Neural cell (in vitro differentiated cells): Measurements from ENCODE around the gene JMJD4. TPM values are rescaled to one million over a fixed set of nuclear protein-coding genes. Genes with fewer than 3 reads are reported as not detected.

Experiments
- H2AFZ ChIP-seq: fragments of 200-600, 300-800 bp; sonication (generic), shearing (Covaris generic); 2 replicates; pipeline ENCODE4 v1.6.0; 2014; ENCODE audit warnings: low read depth, mild to moderate bottlenecking, antibody characterized with exemption, low read length, moderate library complexity
- H3F3A ChIP-seq: fragments of 200-600 bp; shearing (Covaris generic); 2 replicates; pipeline ENCODE4 v1.6.1; 2016; ENCODE audit warnings: mild to moderate bottlenecking, moderate library complexity, mixed read lengths, antibody characterized with exemption, low read length; ENCODE audit not compliant: insufficient read depth, poor library complexity, severe bottlenecking
- H3K27ac ChIP-seq: fragments of 200-600, 300-800 bp; sonication (generic), shearing (Covaris generic); 2 replicates; pipeline ENCODE4 v1.5.1; 2014; ENCODE audit warnings: mild to moderate bottlenecking, low read length, moderate library complexity
- H3K27me3 ChIP-seq: fragments of 300-800, 200-600 bp; sonication (generic), shearing (Covaris generic); 2 replicates; pipeline ENCODE4 v1.6.0; 2014; ENCODE audit warnings: mild to moderate bottlenecking, low read depth, low read length, moderate library complexity; ENCODE audit not compliant: insufficient read depth
- H3K36me3 ChIP-seq: fragments of 300-800, 200-600 bp; sonication (generic), shearing (Covaris generic); 2 replicates; pipeline ENCODE4 v1.5.1; 2014; ENCODE audit warnings: mild to moderate bottlenecking, antibody characterized with exemption, low read length, moderate library complexity; ENCODE audit not compliant: insufficient read depth
- H3K4me2 ChIP-seq: fragments of 300-800, 200-600 bp; sonication (generic), shearing (Covaris generic); 2 replicates; pipeline ENCODE4 v1.6.0; 2014; ENCODE audit warnings: mild to moderate bottlenecking, low read length
- H3K4me3 ChIP-seq: fragments of 300-800, 200-600 bp; sonication (generic), shearing (Covaris generic); 2 replicates; pipeline ENCODE4 v1.5.1; 2014; ENCODE audit warnings: mild to moderate bottlenecking, low read length, moderate library complexity
- H3K79me2 ChIP-seq: fragments of 200-600 bp; shearing (Covaris generic); replicated peaks from 2 replicates; pipeline ENCODE4 v1.6.0; 2014; ENCODE audit warnings: mild to moderate bottlenecking, low read length, moderate library complexity; ENCODE audit not compliant: insufficient read depth
- H3K9ac ChIP-seq: fragments of 300-800, 200-600 bp; sonication (generic), shearing (Covaris generic); 2 replicates; pipeline ENCODE4 v1.6.1; 2016; ENCODE audit warnings: mild to moderate bottlenecking, low read length, mixed read lengths
- H3K9me2 ChIP-seq: fragments of 200-600 bp; shearing (Covaris generic); 2 replicates; pipeline ENCODE4 v1.6.1; 2016; ENCODE audit warnings: mild to moderate bottlenecking, low read length, mixed read lengths; ENCODE audit not compliant: insufficient read depth
- H3K9me3 ChIP-seq: fragments of 200-600, 300-800 bp; sonication (generic), shearing (Covaris generic); 2 replicates; pipeline ENCODE4 v1.6.1; 2016; ENCODE audit warnings: mild to moderate bottlenecking, mixed run types, low read length, moderate library complexity, mixed read lengths
- H4K20me1 ChIP-seq: fragments of 200-600 bp; shearing (Covaris generic); 2 replicates; pipeline ENCODE4 v1.6.1; 2016; ENCODE audit warnings: mild to moderate bottlenecking, mixed run types; ENCODE audit not compliant: insufficient read depth
- CTCF ChIP-seq: fragments of 450-650 bp; IDR thresholded peaks from 2 replicates; pipeline ENCODE4 v1.5.1; 2014; ENCODE audit warnings: antibody characterized with exemption, mild to moderate bottlenecking, moderate library complexity; ENCODE audit not compliant: poor library complexity, severe bottlenecking
- EP300 ChIP-seq: fragments of 450-650 bp; conservative IDR thresholded peaks from 2 replicates; pipeline ENCODE4 v1.6.1; 2014; ENCODE audit warnings: antibody characterized with exemption, mild to moderate bottlenecking, moderate library complexity; ENCODE audit not compliant: poor library complexity, severe bottlenecking
- EZH2 ChIP-seq: fragments of 200-600, 300-800 bp; shearing (Covaris generic), sonication (generic); IDR thresholded peaks from 2 replicates; pipeline ENCODE4 v1.6.1; 2014; ENCODE audit warnings: antibody characterized with exemption, low read length, borderline replicate concordance, mild to moderate bottlenecking; ENCODE audit not compliant: insufficient read depth, poor library complexity, severe bottlenecking
- MXI1 ChIP-seq: fragments of 450-650 bp; conservative IDR thresholded peaks from 2 replicates; pipeline ENCODE4 v1.6.1; 2014; ENCODE audit warnings: antibody characterized with exemption, mild to moderate bottlenecking; ENCODE audit not compliant: poor library complexity, severe bottlenecking
- POLR2AphosphoS5 ChIP-seq: IDR thresholded peaks from 2 replicates; pipeline ENCODE4 v1.6.1; 2012
- RAD21 ChIP-seq: fragments of 450-650 bp; conservative IDR thresholded peaks from 2 replicates; pipeline ENCODE4 v1.6.1; 2014; ENCODE audit warnings: antibody characterized with exemption, mild to moderate bottlenecking, moderate library complexity
- SMC3 ChIP-seq: fragments of 450-650 bp; conservative IDR thresholded peaks from 2 replicates; pipeline ENCODE4 v1.6.1; 2014; ENCODE audit warnings: antibody characterized with exemption, mild to moderate bottlenecking, moderate library complexity; ENCODE audit not compliant: poor library complexity
- TAF1 ChIP-seq: IDR thresholded peaks from 2 replicates; pipeline ENCODE4 v1.6.1; 2012; ENCODE audit warnings: low read depth
- polyA plus RNA-seq: library from polyadenylated mRNA; depleted of rRNA; stranded (reverse); fragments of >200 nt; gene quantifications from 2 replicates; pipeline ENCODE4 v1.2.3, GENCODE V29; 2014
- TF ChIP-seq, protein P1 (sequence below): IDR thresholded peaks from 2 replicates; pipeline ENCODE4 v1.6.1; 2012; ENCODE audit warnings: borderline replicate concordance

The JMJD4 gene
- polyA plus RNA-seq, 1 donor from 2014 or later, result 17.2 TPM

GRCh38 chr1:227771771-227772170 lies 36.7 kb upstream of the JMJD4 start:
- Histone ChIP-seq H4K20me1 (no peaks in the 10 kb centered on the region), H3K9me3 (no peaks in the 10 kb centered on the region), H3F3A (no peaks in the 10 kb centered on the region), H3K79me2 (no peaks in the 10 kb centered on the region), H3K4me2 (no peak overlapping the region), H3K9ac (no peak overlapping the region), H3K9me2 (no peaks in the 10 kb centered on the region), H3K36me3 (peaks cover 8% of the 10 kb centered on the region), H3K27me3 (no peaks in the 10 kb centered on the region), H3K27ac (no peak overlapping the region), H3K4me3 (no peak overlapping the region), H2AFZ (no peak overlapping the region)
- TF ChIP-seq POLR2AphosphoS5, result no peak
- TF ChIP-seq, protein P1, sequence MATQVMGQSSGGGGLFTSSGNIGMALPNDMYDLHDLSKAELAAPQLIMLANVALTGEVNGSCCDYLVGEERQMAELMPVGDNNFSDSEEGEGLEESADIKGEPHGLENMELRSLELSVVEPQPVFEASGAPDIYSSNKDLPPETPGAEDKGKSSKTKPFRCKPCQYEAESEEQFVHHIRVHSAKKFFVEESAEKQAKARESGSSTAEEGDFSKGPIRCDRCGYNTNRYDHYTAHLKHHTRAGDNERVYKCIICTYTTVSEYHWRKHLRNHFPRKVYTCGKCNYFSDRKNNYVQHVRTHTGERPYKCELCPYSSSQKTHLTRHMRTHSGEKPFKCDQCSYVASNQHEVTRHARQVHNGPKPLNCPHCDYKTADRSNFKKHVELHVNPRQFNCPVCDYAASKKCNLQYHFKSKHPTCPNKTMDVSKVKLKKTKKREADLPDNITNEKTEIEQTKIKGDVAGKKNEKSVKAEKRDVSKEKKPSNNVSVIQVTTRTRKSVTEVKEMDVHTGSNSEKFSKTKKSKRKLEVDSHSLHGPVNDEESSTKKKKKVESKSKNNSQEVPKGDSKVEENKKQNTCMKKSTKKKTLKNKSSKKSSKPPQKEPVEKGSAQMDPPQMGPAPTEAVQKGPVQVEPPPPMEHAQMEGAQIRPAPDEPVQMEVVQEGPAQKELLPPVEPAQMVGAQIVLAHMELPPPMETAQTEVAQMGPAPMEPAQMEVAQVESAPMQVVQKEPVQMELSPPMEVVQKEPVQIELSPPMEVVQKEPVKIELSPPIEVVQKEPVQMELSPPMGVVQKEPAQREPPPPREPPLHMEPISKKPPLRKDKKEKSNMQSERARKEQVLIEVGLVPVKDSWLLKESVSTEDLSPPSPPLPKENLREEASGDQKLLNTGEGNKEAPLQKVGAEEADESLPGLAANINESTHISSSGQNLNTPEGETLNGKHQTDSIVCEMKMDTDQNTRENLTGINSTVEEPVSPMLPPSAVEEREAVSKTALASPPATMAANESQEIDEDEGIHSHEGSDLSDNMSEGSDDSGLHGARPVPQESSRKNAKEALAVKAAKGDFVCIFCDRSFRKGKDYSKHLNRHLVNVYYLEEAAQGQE, result no peak
- no peak for TF ChIP-seq TAF1
- TF ChIP-seq SMC3, result no peak
- TF ChIP-seq EZH2, result no peak
- TF ChIP-seq MXI1, result no peak
- TF ChIP-seq EP300, result no peak
- no peak for TF ChIP-seq CTCF
- no peak for TF ChIP-seq RAD21

DNA sequence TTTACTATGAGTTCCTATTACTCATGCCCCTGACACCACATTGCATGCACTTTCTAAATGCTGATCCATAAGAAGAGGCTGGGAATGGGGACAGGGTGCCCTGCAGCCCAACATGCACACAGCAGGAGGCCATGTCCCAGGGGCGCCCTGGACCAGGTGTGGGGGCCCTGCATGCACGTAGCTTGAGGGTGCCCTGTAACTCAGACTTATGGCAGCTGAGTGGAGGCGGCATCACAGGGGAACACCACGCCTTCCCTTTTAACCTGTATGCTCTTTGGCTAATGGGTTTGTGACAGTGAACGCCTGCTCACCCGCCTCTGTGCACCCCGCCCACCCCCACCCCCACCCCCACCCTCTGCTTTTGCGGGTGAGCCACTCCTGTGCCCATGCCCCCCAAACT lies 36.2 kb upstream of the JMJD4 start:
- no peaks in the 10 kb centered on the region for H3K9me2 ChIP-seq
- no peak overlapping the region for H3K4me3 ChIP-seq
- no peaks in the 10 kb centered on the region for H3K27me3 ChIP-seq
- no peaks in the 10 kb centered on the region for H3F3A ChIP-seq
- H4K20me1 ChIP-seq, result no peaks in the 10 kb centered on the region
- H3K9me3 ChIP-seq, result no peaks in the 10 kb centered on the region
- H3K27ac ChIP-seq, result no peak overlapping the region
- H3K36me3 ChIP-seq, result peaks cover 8% of the 10 kb centered on the region
- H3K4me2 ChIP-seq, result no peak overlapping the region
- TF ChIP-seq TAF1 (no peak), RAD21 (no peak), EP300 (no peak), EZH2 (no peak), MXI1 (no peak), CTCF (no peak), SMC3 (no peak), POLR2AphosphoS5 (no peak)
- TF ChIP-seq, protein P1, result no peak
- no peak overlapping the region for H3K9ac ChIP-seq
- H3K79me2 ChIP-seq, result no peaks in the 10 kb centered on the region
- H2AFZ ChIP-seq, result no peak overlapping the region
